Mesothelial cell of epicardium (in vitro differentiated cells): ENCODE measurements around the gene TBC1D9B. TPM values are rescaled to one million over a fixed set of nuclear protein-coding genes. Genes with fewer than 3 reads are reported as not detected.

Source experiments
- DNase-seq, 2 experiments: peaks; one replicate each; pipeline ENCODE4 v3.0.0; 2021; ENCODE audit warnings: low spot score in 2 of 2; ENCODE audit not compliant: unreplicated experiment in 2 of 2
- H3K27ac Mint-ChIP-seq: 2 replicates; pipeline ENCODE4 v1.8.0; 2021; ENCODE audit warnings: mixed read lengths
- H3K27me3 Mint-ChIP-seq: 2 replicates; pipeline ENCODE4 v1.8.0; 2021; ENCODE audit warnings: low read depth, mixed read lengths
- H3K36me3 Mint-ChIP-seq: 2 replicates; pipeline ENCODE4 v1.8.0; 2021; ENCODE audit warnings: mixed read lengths
- H3K4me1 Mint-ChIP-seq: 2 replicates; pipeline ENCODE4 v1.8.0; 2021; ENCODE audit warnings: mixed read lengths
- H3K4me3 Mint-ChIP-seq: 2 replicates; pipeline ENCODE4 v1.8.0; 2021; ENCODE audit warnings: mild to moderate bottlenecking, moderate library complexity, mixed read lengths
- H3K9me3 Mint-ChIP-seq: 2 replicates; pipeline ENCODE4 v1.8.0; 2021; ENCODE audit warnings: mixed read lengths
- total RNA-seq: library from RNA; stranded (reverse); gene quantifications from 3 replicates; pipeline ENCODE4 v1.2.1, GENCODE V29; 2021
- TF ChIP-seq, protein P1 (sequence below): fragments of 200-600 bp; sonication (generic); IDR thresholded peaks from one replicate; pipeline ENCODE4 v1.5.0; 2021; ENCODE audit warnings: antibody characterized with exemption; ENCODE audit not compliant: unreplicated experiment

Gene TBC1D9B
- total RNA-seq, 1 donor from 2014 or later: 139 TPM

DNA sequence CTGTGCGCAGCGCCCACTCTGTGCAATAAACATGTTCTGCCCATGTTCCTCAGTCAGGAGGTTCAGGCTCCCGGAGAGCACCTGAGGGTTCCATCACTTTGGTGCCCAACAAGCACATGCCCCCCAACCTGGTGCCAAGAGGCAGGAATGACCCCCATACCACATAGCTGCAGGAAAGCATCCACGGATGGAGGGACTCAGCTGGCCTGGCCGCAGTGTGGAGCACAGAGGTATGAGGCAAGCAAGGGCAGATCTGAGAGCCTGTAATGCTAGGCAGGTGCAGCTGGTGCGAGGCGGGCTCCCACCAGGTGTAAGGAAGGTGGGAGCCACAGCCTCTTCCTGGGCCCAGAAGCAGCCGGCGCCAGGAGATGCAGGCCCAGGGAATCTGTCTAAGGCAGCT is 44.8 kb downstream of the TBC1D9B start:
- H3K9me3 Mint-ChIP-seq: no peaks in the 10 kb centered on the region
- H3K4me1 Mint-ChIP-seq: peaks cover 14% of the 10 kb centered on the region
- no peak overlapping the region for H3K27ac Mint-ChIP-seq
- peaks cover 24% of the 10 kb centered on the region for H3K36me3 Mint-ChIP-seq
- DNase-seq: no peak
- no peaks in the 10 kb centered on the region for H3K27me3 Mint-ChIP-seq
- no peak overlapping the region for H3K4me3 Mint-ChIP-seq
- TF ChIP-seq, protein P1, sequence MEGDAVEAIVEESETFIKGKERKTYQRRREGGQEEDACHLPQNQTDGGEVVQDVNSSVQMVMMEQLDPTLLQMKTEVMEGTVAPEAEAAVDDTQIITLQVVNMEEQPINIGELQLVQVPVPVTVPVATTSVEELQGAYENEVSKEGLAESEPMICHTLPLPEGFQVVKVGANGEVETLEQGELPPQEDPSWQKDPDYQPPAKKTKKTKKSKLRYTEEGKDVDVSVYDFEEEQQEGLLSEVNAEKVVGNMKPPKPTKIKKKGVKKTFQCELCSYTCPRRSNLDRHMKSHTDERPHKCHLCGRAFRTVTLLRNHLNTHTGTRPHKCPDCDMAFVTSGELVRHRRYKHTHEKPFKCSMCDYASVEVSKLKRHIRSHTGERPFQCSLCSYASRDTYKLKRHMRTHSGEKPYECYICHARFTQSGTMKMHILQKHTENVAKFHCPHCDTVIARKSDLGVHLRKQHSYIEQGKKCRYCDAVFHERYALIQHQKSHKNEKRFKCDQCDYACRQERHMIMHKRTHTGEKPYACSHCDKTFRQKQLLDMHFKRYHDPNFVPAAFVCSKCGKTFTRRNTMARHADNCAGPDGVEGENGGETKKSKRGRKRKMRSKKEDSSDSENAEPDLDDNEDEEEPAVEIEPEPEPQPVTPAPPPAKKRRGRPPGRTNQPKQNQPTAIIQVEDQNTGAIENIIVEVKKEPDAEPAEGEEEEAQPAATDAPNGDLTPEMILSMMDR: no peak

DNA sequence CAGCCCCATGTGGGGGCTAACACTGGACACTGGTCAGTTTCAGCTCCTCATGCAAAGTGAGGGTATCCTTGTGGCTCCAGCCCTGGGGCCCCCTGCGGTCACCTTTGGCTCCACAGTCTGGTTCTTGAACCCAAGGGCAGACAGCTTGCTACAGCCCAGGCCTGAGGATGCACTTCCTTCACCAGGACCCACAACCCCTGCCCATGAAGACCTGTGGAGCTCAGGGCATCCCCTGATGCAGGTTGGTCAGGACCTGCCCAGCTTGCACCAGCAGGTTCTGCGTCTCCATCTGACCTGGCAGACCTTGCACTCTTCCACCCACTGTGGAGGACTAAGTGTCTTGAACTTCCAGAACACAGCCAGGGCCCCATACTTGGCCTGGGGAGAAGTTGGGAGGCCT is 45.4 kb downstream of the TBC1D9B start:
- no peak overlapping the region for H3K27ac Mint-ChIP-seq
- peaks cover 18% of the 10 kb centered on the region for H3K4me1 Mint-ChIP-seq
- peaks cover 23% of the 10 kb centered on the region for H3K36me3 Mint-ChIP-seq
- H3K4me3 Mint-ChIP-seq: no peak overlapping the region
- TF ChIP-seq, protein P1: no peak
- H3K9me3 Mint-ChIP-seq: no peaks in the 10 kb centered on the region
- no peaks in the 10 kb centered on the region for H3K27me3 Mint-ChIP-seq
- DNase-seq: no peak

DNA sequence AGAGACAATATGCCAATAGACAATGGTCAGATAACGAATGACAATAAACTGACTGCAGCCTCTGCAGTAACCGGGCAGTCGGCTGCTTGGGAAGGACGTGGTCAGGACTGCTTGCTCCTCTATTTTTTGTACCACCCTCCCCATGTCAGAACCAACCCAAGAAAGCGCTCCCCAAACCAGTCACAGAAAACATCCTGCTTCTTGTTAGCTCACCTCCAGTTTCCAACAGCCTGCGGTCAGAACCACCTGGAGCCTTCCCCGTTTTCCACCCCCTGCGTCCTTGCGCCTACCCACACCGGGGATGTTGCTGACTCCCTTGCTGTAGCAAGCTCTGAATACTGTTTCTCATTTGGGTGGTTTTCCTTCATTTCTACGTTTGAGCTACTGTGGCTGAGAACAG is 47.4 kb downstream of the TBC1D9B start:
- Mint-ChIP-seq H3K4me3 (peak overlapping the region; percentile 98), H3K27ac (peak overlapping the region; percentile 3), H3K36me3 (peaks cover 16% of the 10 kb centered on the region), H3K9me3 (no peaks in the 10 kb centered on the region), H3K27me3 (no peaks in the 10 kb centered on the region), H3K4me1 (peaks cover 18% of the 10 kb centered on the region)
- DNase-seq: no peak
- TF ChIP-seq, protein P1: no peak

DNA sequence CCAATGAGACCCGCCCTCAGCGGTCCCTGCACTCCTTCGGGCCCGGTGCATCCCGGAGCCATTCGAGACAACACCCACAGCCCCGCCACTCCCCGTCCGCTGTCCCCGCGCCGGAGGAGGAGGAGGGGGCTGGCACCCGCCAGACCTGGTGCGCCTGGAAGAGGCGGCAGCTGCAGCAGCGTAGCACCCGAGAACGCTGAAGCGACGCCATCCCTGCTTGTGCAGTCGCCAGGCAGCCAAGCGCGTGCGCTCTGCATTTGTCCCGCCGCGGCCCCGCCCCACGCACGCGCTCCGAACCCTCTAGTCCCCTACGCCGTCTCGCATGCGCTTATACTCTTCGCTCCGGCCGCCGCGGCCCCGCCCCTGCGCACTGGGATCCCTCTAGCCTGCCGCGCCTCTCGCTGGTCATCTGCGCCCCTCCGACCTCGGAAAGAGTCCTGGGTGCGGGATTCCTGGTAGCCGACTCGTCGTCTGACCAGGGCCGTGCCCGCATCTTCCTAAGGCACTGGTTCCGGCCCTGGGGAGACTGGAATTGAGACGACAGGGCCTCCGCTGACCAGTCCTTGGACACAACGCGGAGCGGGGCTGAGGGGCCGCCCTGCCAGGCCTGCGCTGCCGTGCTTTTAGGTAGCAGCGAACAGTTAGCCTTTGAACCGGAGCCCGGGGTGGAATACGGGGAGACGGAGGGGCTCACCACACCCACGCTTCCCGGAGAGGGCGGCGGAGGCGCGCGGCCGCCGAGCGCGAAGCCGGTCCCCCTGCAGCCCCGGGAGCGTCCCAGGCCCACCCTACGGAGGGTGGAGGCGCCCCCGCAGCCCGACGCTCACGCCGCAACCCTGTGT is 48.9 kb downstream of the TBC1D9B start, which contains the start of gene MRNIP:
TSS of gene MRNIP (minus strand) at position 232 of the 842 bp plus-strand sequence. CDS start at position 211, 21 bp downstream.
- H3K9me3 Mint-ChIP-seq: no peaks in the 10 kb centered on the region
- peak; percentile 87 to 92 for DNase-seq
- TF ChIP-seq, protein P1: no peak
- peaks cover 14% of the 10 kb centered on the region for H3K36me3 Mint-ChIP-seq
- H3K4me3 Mint-ChIP-seq: peak within 1 kb of the TSS; percentile 98
- peaks cover 18% of the 10 kb centered on the region for H3K4me1 Mint-ChIP-seq
- no peaks in the 10 kb centered on the region for H3K27me3 Mint-ChIP-seq
- peak within 1 kb of the TSS; percentile 95 for H3K27ac Mint-ChIP-seq

DNA sequence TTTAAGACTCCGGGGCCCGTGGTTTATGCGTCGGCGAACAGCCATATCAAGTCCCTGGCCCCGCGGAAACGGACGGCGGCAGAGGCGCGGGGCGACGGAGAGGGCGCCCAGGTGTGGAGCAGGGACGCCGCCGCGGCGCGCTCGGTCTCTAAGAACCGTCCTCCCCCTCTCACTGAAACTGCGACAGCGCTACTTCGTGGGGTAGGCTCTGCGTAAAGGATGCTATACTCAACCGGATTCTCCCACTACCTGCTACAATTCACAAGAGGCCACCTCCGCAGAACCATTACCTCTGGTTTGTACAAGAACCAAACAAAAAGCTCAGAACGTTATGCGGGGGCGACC is 49.5 kb downstream of the TBC1D9B start:
- TF ChIP-seq, protein P1: no peak
- Mint-ChIP-seq H3K27ac (peak overlapping the region; percentile 95), H3K36me3 (peaks cover 13% of the 10 kb centered on the region), H3K9me3 (no peaks in the 10 kb centered on the region), H3K27me3 (no peaks in the 10 kb centered on the region), H3K4me1 (peaks cover 18% of the 10 kb centered on the region), H3K4me3 (peak overlapping the region; percentile 98)
- peak in 1 of 2 experiments; percentile 61 for DNase-seq
